GM19324 (cell line): ENCODE data around the gene TST.
"Not testable (repeated sequence)": the region's sequence is repeated elsewhere in the genome, so short reads cannot be mapped to it uniquely, and the experiment has no call there.

ENCODE experiments used
- ATAC-seq: cut with Tn5 transposase; IDR thresholded peaks from one replicate; pipeline ENCODE4 v1.9.1; 2021; ENCODE audit warnings: mild to moderate bottlenecking, moderate library complexity; ENCODE audit not compliant: unreplicated experiment, low FRiP score

TST gene

GRCh38 chr22:36989012-36989411 lies 30.2 kb downstream of the TST start:
- ATAC-seq: not testable (repeated sequence)

- no peak for ATAC-seq
These were observed 31.0 kb downstream of the TST start for GRCh38 chr22:36988075-36988832.

- ATAC-seq: no peak
These were observed 32.9 kb downstream of the TST start for GRCh38 chr22:36986242-36986821.

GRCh38 chr22:36985211-36985889 lies 33.9 kb downstream of the TST start:
- ATAC-seq: no peak

- no peak for ATAC-seq
These were observed 37.1 kb downstream of the TST start for GRCh38 chr22:36982136-36982535.

GRCh38 chr22:36981247-36981775 lies 37.9 kb downstream of the TST start:
- no peak for ATAC-seq

GRCh38 chr22:36979016-36979910 lies 40.0 kb downstream of the TST start:
- ATAC-seq: no peak

- ATAC-seq: peak; percentile 80
These were observed 41.1 kb downstream of the TST start for GRCh38 chr22:36977947-36978660.

GRCh38 chr22:36977401-36977861 lies 41.8 kb downstream of the TST start:
- no peak for ATAC-seq

GRCh38 chr22:36976606-36977005 lies 42.6 kb downstream of the TST start:
- ATAC-seq: no peak

- ATAC-seq: no peak
These were observed 47.7 kb downstream of the TST start for GRCh38 chr22:36971341-36972125.

- ATAC-seq: no peak
These were observed 50.8 kb downstream of the TST start for GRCh38 chr22:36968249-36968964.

- no peak for ATAC-seq
These were observed 52.3 kb downstream of the TST start for GRCh38 chr22:36966851-36967540.

- no peak for ATAC-seq
These were observed 53.6 kb downstream of the TST start for GRCh38 chr22:36965696-36966095.

GRCh38 chr22:36964106-36964505 lies 55.1 kb downstream of the TST start:
- no peak for ATAC-seq

GRCh38 chr22:36963302-36963701 lies 55.9 kb downstream of the TST start:
- no peak for ATAC-seq

GRCh38 chr22:36961626-36962025 lies 57.6 kb downstream of the TST start:
- ATAC-seq: no peak
